Activated gamma-delta T cell treated with Interleukin-2 at 50 U/mL for 16 hours (primary cell): Measurements from ENCODE around the gene OR52A5.

ENCODE experiments used
- DNase-seq: peaks from one replicate; pipeline ENCODE4 v3.0.0-alpha.2; 2020

Gene OR52A5

GRCh38 chr11:5107285-5107684 is 30.9 kb downstream of the OR52A5 start:
- DNase-seq, result no peak

- no peak for DNase-seq
Observed at GRCh38 chr11:5103066-5103465, 35.1 kb downstream of the OR52A5 start.

- no peak for DNase-seq
Observed at GRCh38 chr11:5102246-5102645, 35.9 kb downstream of the OR52A5 start.

GRCh38 chr11:5096011-5096410 is 42.1 kb downstream of the OR52A5 start:
- no peak for DNase-seq

- DNase-seq, result no peak
Observed at GRCh38 chr11:5092821-5093585, 45.2 kb downstream of the OR52A5 start.

- DNase-seq, result no peak
Observed at GRCh38 chr11:5090668-5091067, 47.5 kb downstream of the OR52A5 start.

- no peak for DNase-seq
Observed at GRCh38 chr11:5088556-5088955, 49.6 kb downstream of the OR52A5 start.

GRCh38 chr11:5083602-5084001 is 54.6 kb downstream of the OR52A5 start:
- DNase-seq, result no peak

- no peak for DNase-seq
Observed at GRCh38 chr11:5081405-5081804, 56.8 kb downstream of the OR52A5 start.
